HEK293 (cell line): Measurements from ENCODE around the gene INTS2.

Source experiments
- CTCF ChIA-PET: fragments of 350-600 bp; formaldehyde crosslinking; extraction: SDS; loops from one replicate; lab custom pipeline; 2021; ENCODE audit warnings: antibody characterized with exemption; lab: Yijun Ruan, JAX
- POLR2A ChIA-PET: fragments of 300-600 bp; formaldehyde crosslinking; extraction: SDS; loops from one replicate; lab custom pipeline; 2020; ENCODE audit warnings: antibody characterized with exemption, inconsistent platforms; lab: Yijun Ruan, JAX
- H3K27ac ChIP-seq: fragments of 200-500 bp; sonication (Bioruptor generic); 2 replicates; pipeline ENCODE4 v1.5.1; 2014; ENCODE audit warnings: low read depth, low read length, control low read depth, inconsistent platforms; ENCODE audit errors: extremely low read depth
- H3K36me3 ChIP-seq, 2 experiments: fragments of 200-500 bp in 1 of 2; sonication (Bioruptor generic) in 1 of 2; 1 replicate in 1 of 2; 2 replicates in 1 of 2; pipeline ENCODE4 v1.5.1; 2014 to 2017; ENCODE audit warnings: inconsistent platforms in 2 of 2, low read length in 2 of 2; ENCODE audit not compliant: control insufficient read depth in 2 of 2, insufficient read depth in 1 of 2
- H3K4me1 ChIP-seq: fragments of 200-500 bp; sonication (Bioruptor generic); 2 replicates; pipeline ENCODE4 v1.5.1; 2014; ENCODE audit warnings: mild to moderate bottlenecking, low read length, inconsistent platforms; ENCODE audit not compliant: control insufficient read depth, insufficient read depth
- H3K4me3 ChIP-seq: 2 replicates; pipeline ENCODE4 v1.5.1; 2011; ENCODE audit warnings: low read depth, mild to moderate bottlenecking, control low read depth, low read length, moderate library complexity
- H3K9me3 ChIP-seq: fragments of 200-500 bp; sonication (Bioruptor generic); 2 replicates; pipeline ENCODE4 v1.5.1; 2014; ENCODE audit warnings: low read depth, low read length, inconsistent platforms; ENCODE audit not compliant: control insufficient read depth, insufficient read depth
- BCL6B ChIP-seq: fragments of 450-650 bp; formaldehyde crosslinking; IDR thresholded peaks from 2 replicates; pipeline ENCODE4 v1.5.1; 2017; ENCODE audit warnings: missing biosample characterization, missing genetic modification characterization
- SETDB1 ChIP-seq: IDR thresholded peaks from one replicate; pipeline ENCODE4 v1.6.1; 2017; ENCODE audit warnings: mild to moderate bottlenecking, low read length, moderate library complexity, mixed read lengths; ENCODE audit not compliant: insufficient read length
- SP2 ChIP-seq: fragments of 450-650 bp; formaldehyde crosslinking; IDR thresholded peaks from 2 replicates; pipeline ENCODE4 v1.5.1; 2016; ENCODE audit warnings: missing biosample characterization, missing genetic modification characterization
- TRIM28 ChIP-seq: IDR thresholded peaks from 2 replicates; pipeline ENCODE4 v1.6.1; 2011; ENCODE audit warnings: low read length, control low read depth, borderline replicate concordance
- TSHZ1 ChIP-seq: fragments of 450-650 bp; formaldehyde crosslinking; IDR thresholded peaks from 2 replicates; pipeline ENCODE4 v1.5.1; 2016; ENCODE audit warnings: missing biosample characterization, missing genetic modification characterization, borderline replicate concordance
- WT1 ChIP-seq: fragments of 450-650 bp; formaldehyde crosslinking; IDR thresholded peaks from 2 replicates; pipeline ENCODE4 v1.5.1; 2016; ENCODE audit warnings: missing biosample characterization, missing genetic modification characterization
- ZBTB11 ChIP-seq: fragments of 450-650 bp; formaldehyde crosslinking; conservative IDR thresholded peaks from 2 replicates; pipeline ENCODE4 v1.5.1; 2016; ENCODE audit warnings: low read depth, missing biosample characterization, missing genetic modification characterization
- ZBTB26 ChIP-seq: fragments of 450-650 bp; formaldehyde crosslinking; optimal IDR thresholded peaks from 2 replicates; pipeline ENCODE3; 2016; ENCODE audit warnings: missing biosample characterization, mild to moderate bottlenecking, missing genetic modification characterization
- ZNF174 ChIP-seq: fragments of 450-650 bp; formaldehyde crosslinking; IDR thresholded peaks from 2 replicates; pipeline ENCODE4 v1.5.0; 2017; ENCODE audit warnings: missing biosample characterization, mild to moderate bottlenecking, missing genetic modification characterization
- ZNF2 ChIP-seq: fragments of 450-650 bp; formaldehyde crosslinking; IDR thresholded peaks from 2 replicates; pipeline ENCODE4 v1.5.1; 2016; ENCODE audit warnings: missing biosample characterization, missing genetic modification characterization
- ZNF362 ChIP-seq: fragments of 450-650 bp; formaldehyde crosslinking; IDR thresholded peaks from 2 replicates; pipeline ENCODE4 v1.5.1; 2016; ENCODE audit warnings: missing biosample characterization, missing genetic modification characterization
- ZNF48 ChIP-seq: fragments of 450-650 bp; formaldehyde crosslinking; IDR thresholded peaks from 2 replicates; pipeline ENCODE4 v1.5.1; 2016; ENCODE audit warnings: missing biosample characterization, missing genetic modification characterization
- ZNF76 ChIP-seq: fragments of 450-650 bp; formaldehyde crosslinking; IDR thresholded peaks from 2 replicates; pipeline ENCODE4; 2016; ENCODE audit warnings: low read depth, missing biosample characterization, missing genetic modification characterization, borderline replicate concordance
- TF ChIP-seq, protein P1 (sequence below): fragments of 450-650 bp; formaldehyde crosslinking; IDR thresholded peaks from 2 replicates; pipeline ENCODE4 v1.5.1; 2016; ENCODE audit warnings: missing biosample characterization, missing genetic modification characterization

The INTS2 gene

DNA sequence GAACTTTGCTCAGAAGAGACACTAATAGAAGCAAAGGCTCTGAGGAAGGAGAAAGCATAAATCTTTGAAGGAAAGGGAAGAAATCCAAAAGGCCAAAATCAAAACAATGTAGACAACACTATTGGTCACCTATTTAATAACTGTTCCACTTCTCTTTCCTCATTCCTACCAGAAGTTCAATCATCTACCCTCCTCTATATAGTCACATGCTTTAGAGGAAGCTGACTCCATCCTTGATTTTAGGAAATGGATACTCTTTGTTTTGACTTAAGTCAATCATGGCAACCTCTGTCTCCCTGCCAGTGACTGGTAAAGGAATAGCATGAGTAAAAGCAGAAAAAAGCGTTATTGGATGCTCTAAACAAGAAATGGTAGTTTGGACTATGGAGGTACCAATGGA, 71.7 kb downstream of the INTS2 start (continued):
- TF ChIP-seq ZBTB11 (tag by site-specific recombination): no peak
- no peak for TF ChIP-seq TSHZ1 (tag by site-specific recombination)
- TF ChIP-seq ZNF362 (tag by site-specific recombination): no peak
- TF ChIP-seq, all 188 proteins: peak for 0

DNA sequence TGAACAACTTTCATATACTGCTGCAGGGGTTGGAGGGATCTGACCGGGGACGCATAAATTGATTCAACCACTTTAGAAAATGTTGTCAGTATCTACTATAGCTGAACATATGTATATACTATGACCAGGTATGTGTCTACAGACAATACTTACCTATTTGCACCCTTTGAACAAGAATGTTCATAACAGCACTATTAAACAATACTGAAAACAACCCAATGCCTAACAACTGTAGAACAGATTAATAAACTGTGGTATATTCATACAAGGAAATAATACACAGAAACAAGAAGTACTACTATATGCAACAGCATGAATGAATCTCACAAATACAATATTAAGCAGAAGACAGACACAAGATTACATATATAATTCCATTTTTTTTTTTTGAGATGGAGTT, 74.9 kb downstream of the INTS2 start:
- POLR2A ChIA-PET: no interaction called here
- H3K4me3 ChIP-seq: no peak overlapping the region
- CTCF ChIA-PET: interaction anchor here (1.6 kb wide), 1 partner anchor 16 kb away, joined by 4 read pairs; no protein-coding TSS in a partner anchor
- no peak overlapping the region for H3K27ac ChIP-seq
- H3K4me1 ChIP-seq: no peaks in the 10 kb centered on the region
- TF ChIP-seq BCL6B: no peak
- TF ChIP-seq WT1 (tag by site-specific recombination): no peak
- no peak for TF ChIP-seq ZNF48
- TF ChIP-seq ZNF174: no peak
- TF ChIP-seq SETDB1: no peak
- TF ChIP-seq, protein P1, sequence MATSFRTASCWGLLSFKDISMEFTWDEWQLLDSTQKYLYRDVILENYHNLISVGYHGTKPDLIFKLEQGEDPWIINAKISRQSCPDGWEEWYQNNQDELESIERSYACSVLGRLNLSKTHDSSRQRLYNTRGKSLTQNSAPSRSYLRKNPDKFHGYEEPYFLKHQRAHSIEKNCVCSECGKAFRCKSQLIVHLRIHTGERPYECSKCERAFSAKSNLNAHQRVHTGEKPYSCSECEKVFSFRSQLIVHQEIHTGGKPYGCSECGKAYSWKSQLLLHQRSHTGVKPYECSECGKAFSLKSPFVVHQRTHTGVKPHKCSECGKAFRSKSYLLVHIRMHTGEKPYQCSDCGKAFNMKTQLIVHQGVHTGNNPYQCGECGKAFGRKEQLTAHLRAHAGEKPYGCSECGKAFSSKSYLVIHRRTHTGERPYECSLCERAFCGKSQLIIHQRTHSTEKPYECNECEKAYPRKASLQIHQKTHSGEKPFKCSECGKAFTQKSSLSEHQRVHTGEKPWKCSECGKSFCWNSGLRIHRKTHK: no peak
- no peak for TF ChIP-seq ZNF76 (tag by site-specific recombination)
- TF ChIP-seq TRIM28: no peak
- no peak for TF ChIP-seq ZBTB26 (tag by site-specific recombination)
- TF ChIP-seq ZNF2 (tag by site-specific recombination): no peak
- no peak for TF ChIP-seq SP2
- TF ChIP-seq, all 188 proteins: peak for 0
- H3K36me3 ChIP-seq: peaks cover 74 to 80% of the 10 kb centered on the region in 2 experiments
- H3K9me3 ChIP-seq: no peaks in the 10 kb centered on the region
